ENCODE data around the gene LHFPL6.

Gene LHFPL6

DNA sequence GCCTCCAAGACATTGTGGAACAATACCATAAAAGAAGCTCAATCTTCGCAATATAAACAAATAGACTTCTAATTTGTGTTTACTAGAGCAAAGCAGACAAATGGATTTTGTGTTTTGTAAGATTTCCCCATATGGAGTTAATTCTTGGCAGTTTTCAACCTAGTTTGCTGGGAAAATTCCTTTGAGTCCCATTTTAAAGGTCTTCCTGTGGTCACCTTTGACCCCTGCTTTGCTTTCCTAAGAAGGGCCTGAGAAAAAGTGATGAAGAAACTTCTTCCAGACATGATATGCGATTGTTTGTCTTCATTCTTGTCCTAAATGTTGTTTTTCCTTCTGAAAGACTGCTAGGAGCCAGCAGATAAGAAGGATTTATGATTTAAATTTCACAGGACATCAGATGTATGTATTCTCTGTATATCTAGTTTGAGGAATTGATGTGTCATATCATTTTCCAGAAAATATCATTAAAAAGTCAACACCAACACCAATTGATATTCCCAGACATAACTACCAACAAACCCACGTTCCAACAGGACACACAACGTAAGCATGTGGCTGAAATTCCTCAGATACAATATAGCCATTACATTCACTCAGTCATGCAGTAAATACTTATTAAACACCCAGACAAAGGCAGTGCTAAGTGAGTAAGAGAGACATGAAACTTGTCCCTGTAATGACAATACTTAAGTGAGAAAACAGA, 276.4 kb downstream of the LHFPL6 start:
- no peak for TF ChIP-seq TAF1 (IDR thresholded peaks at IDR 0.05; ENCODE audit: borderline replicate concordance, insufficient read depth, low read length)
- TF ChIP-seq, protein P1, sequence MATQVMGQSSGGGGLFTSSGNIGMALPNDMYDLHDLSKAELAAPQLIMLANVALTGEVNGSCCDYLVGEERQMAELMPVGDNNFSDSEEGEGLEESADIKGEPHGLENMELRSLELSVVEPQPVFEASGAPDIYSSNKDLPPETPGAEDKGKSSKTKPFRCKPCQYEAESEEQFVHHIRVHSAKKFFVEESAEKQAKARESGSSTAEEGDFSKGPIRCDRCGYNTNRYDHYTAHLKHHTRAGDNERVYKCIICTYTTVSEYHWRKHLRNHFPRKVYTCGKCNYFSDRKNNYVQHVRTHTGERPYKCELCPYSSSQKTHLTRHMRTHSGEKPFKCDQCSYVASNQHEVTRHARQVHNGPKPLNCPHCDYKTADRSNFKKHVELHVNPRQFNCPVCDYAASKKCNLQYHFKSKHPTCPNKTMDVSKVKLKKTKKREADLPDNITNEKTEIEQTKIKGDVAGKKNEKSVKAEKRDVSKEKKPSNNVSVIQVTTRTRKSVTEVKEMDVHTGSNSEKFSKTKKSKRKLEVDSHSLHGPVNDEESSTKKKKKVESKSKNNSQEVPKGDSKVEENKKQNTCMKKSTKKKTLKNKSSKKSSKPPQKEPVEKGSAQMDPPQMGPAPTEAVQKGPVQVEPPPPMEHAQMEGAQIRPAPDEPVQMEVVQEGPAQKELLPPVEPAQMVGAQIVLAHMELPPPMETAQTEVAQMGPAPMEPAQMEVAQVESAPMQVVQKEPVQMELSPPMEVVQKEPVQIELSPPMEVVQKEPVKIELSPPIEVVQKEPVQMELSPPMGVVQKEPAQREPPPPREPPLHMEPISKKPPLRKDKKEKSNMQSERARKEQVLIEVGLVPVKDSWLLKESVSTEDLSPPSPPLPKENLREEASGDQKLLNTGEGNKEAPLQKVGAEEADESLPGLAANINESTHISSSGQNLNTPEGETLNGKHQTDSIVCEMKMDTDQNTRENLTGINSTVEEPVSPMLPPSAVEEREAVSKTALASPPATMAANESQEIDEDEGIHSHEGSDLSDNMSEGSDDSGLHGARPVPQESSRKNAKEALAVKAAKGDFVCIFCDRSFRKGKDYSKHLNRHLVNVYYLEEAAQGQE (IDR thresholded peaks at IDR 0.05; ENCODE audit: insufficient read depth in 1 of 2, low read depth in 2 of 2, low read length in 2 of 2): no peak
- no peak for TF ChIP-seq FOXP2 (optimal IDR thresholded peaks at IDR 0.05; ENCODE audit: borderline replicate concordance, extremely low read depth, extremely low read length, insufficient read depth)
- TF ChIP-seq SIN3A (IDR thresholded peaks at IDR 0.05; ENCODE audit: borderline replicate concordance, insufficient read depth, low read length): no peak
- TF ChIP-seq POLR2AphosphoS5 (IDR thresholded peaks at IDR 0.05; ENCODE audit: low read depth, low read length): no peak

DNA sequence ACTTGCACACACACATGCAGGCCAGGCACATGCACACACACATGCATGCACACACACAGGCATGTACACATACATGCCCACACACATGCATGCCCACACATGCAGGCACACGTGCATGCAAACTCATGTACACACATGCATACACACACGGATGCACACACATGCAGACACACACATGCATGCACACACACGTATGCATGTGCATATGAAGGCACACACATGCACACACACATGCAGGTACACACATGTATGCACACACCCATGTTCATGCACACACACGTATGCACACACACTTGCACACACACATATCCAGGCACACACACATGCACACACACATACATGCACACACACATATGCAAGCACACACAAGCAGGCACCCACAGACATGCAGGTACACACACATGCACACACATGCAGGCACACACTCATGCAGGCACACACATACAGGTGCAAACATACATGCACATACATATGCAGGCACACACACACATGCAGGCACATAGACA, 278.1 kb downstream of the LHFPL6 start:
- TF ChIP-seq TAF1 (IDR thresholded peaks at IDR 0.05; ENCODE audit: borderline replicate concordance, insufficient read depth, low read length) (no peak), FOXP2 (optimal IDR thresholded peaks at IDR 0.05; ENCODE audit: borderline replicate concordance, extremely low read depth, extremely low read length, insufficient read depth) (no peak), SIN3A (IDR thresholded peaks at IDR 0.05; ENCODE audit: borderline replicate concordance, insufficient read depth, low read length) (no peak), POLR2AphosphoS5 (IDR thresholded peaks at IDR 0.05; ENCODE audit: low read depth, low read length) (no peak)
- TF ChIP-seq, protein P1 (IDR thresholded peaks at IDR 0.05; ENCODE audit: insufficient read depth in 1 of 2, low read depth in 2 of 2, low read length in 2 of 2): no peak

DNA sequence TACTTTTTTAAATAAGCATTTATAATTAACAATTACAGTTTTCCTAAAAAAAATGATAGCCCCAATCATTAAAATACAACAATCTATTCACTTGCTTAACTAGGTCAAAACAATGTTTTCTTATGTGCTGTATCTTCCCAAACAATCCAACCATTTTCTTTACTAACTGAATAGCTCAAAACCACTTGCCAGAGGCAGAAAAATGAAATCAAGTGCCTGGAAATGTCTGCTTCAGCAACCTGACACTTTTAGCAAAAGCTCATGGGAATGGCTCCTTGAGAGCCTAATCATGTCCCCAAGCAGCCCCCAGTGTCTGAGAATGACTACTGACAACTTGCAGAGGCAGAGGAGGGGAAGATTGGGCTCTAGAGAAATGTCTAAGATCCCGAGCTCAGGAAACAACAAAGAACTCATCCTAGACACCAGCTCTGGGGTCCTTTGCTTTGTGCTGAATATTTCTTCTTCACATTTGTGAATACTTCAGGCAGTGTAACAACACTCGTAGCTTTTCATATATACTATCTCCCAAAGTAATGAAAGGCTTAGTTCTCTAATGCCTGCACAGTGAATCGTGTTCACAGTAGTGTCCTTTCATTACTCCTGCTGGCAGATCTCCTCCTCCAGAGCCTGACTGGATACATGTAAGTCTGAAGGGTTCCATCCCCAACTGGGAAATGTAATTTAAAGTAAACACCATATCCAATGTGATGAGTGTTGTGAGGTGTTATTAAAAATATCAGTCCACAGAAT, 280.0 kb downstream of the LHFPL6 start:
- TF ChIP-seq, protein P1 (IDR thresholded peaks at IDR 0.05; ENCODE audit: insufficient read depth in 1 of 2, low read depth in 2 of 2, low read length in 2 of 2): no peak
- TF ChIP-seq SIN3A (IDR thresholded peaks at IDR 0.05; ENCODE audit: borderline replicate concordance, insufficient read depth, low read length) (no peak), TAF1 (IDR thresholded peaks at IDR 0.05; ENCODE audit: borderline replicate concordance, insufficient read depth, low read length) (no peak), FOXP2 (optimal IDR thresholded peaks at IDR 0.05; ENCODE audit: borderline replicate concordance, extremely low read depth, extremely low read length, insufficient read depth) (no peak), POLR2AphosphoS5 (IDR thresholded peaks at IDR 0.05; ENCODE audit: low read depth, low read length) (no peak)

DNA sequence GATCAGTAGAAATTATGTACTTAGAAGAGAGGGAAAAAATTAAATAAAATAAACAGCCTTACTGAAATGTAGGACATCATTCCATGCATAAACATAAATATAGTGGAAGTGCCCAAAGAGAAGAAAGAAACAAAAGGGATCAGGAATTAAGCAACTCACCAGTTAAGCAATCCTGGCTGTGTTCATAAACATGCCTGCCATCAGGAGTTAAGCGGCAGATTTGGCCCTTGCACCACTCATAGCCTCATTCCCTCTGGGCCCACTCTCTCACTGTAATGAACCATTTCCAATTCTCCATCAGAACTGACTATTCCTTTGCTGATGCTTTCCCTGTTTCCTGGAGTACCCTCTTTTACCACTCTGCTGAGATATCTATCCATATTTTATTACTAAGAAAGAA, 281.4 kb downstream of the LHFPL6 start:
- TF ChIP-seq TAF1 (IDR thresholded peaks at IDR 0.05; ENCODE audit: borderline replicate concordance, insufficient read depth, low read length) (no peak), SIN3A (IDR thresholded peaks at IDR 0.05; ENCODE audit: borderline replicate concordance, insufficient read depth, low read length) (no peak), FOXP2 (optimal IDR thresholded peaks at IDR 0.05; ENCODE audit: borderline replicate concordance, extremely low read depth, extremely low read length, insufficient read depth) (no peak), POLR2AphosphoS5 (IDR thresholded peaks at IDR 0.05; ENCODE audit: low read depth, low read length) (no peak)
- TF ChIP-seq, protein P1 (IDR thresholded peaks at IDR 0.05; ENCODE audit: insufficient read depth in 1 of 2, low read depth in 2 of 2, low read length in 2 of 2): no peak
